Measurements from ENCODE around the gene RPL36AL. TPM values are rescaled to one million over a fixed set of nuclear protein-coding genes. Genes with fewer than 3 reads are reported as not detected.

RPL36AL gene
- total RNA-seq, 2 experiments from 2014 or later, result 257 to 306 TPM

DNA sequence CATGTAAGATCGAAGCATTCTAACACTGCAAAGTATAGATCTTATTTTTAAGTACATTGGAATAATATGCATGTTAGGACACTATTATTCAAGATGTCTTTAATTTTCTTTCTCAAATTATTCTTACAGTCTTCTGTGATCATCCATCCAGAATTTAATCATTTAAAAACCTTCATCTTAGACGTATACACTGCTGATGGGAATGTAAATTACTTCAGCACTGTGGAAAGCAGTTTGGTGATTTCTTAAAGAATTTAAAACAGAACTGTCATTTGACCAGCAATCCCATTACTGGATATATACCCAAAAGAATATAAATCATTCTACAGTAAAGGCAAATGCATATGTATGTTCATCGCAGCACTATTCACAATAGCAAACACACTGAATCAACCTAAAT is 31.0 kb downstream of the RPL36AL start:
- H3K27ac ChIP-seq (ENCODE audit: low read depth, low read length, poor library complexity, severe bottlenecking), result no peak overlapping the region
- TF ChIP-seq EZH2phosphoT487 (IDR thresholded peaks at IDR 0.05; ENCODE audit: borderline replicate concordance, low read depth, low read length), result no peak
- TF ChIP-seq, protein P1, sequence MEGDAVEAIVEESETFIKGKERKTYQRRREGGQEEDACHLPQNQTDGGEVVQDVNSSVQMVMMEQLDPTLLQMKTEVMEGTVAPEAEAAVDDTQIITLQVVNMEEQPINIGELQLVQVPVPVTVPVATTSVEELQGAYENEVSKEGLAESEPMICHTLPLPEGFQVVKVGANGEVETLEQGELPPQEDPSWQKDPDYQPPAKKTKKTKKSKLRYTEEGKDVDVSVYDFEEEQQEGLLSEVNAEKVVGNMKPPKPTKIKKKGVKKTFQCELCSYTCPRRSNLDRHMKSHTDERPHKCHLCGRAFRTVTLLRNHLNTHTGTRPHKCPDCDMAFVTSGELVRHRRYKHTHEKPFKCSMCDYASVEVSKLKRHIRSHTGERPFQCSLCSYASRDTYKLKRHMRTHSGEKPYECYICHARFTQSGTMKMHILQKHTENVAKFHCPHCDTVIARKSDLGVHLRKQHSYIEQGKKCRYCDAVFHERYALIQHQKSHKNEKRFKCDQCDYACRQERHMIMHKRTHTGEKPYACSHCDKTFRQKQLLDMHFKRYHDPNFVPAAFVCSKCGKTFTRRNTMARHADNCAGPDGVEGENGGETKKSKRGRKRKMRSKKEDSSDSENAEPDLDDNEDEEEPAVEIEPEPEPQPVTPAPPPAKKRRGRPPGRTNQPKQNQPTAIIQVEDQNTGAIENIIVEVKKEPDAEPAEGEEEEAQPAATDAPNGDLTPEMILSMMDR (conservative IDR thresholded peaks at IDR 0.05; ENCODE audit: low read length), result no peak
- no TSS peak for BruUV-seq (replicated peaks)
- CTCF ChIA-PET (ENCODE audit: unreplicated experiment), result no interaction called here
- H3K79me2 ChIP-seq (ENCODE audit: insufficient read depth, low read depth, low read length), result peaks cover 23% of the 10 kb centered on the region
- H3K9me2 ChIP-seq (ENCODE audit: insufficient read depth, low read length), result no peaks in the 10 kb centered on the region
- no peak overlapping the region for H2AFZ ChIP-seq (ENCODE audit: low read length)
- H3K4me2 ChIP-seq (ENCODE audit: low read length), result no peak overlapping the region
- H4K20me1 ChIP-seq (ENCODE audit: insufficient read depth, low read length), result peaks cover 10% of the 10 kb centered on the region
- POLR2A ChIA-PET, result interaction anchor here (3.4 kb wide), 1 partner anchor 9 kb away, joined by 28 read pairs; the partner anchor contains the start of gene LRR1
- no peak for DNase-seq (ENCODE audit: low spot score)
- H3K36me3 ChIP-seq (ENCODE audit: insufficient read depth, low read length), result peaks cover 18% of the 10 kb centered on the region
- no peaks in the 10 kb centered on the region for H3K9me3 ChIP-seq (ENCODE audit: low read length)
- H3K4me1 ChIP-seq (ENCODE audit: insufficient read depth, low read length, poor library complexity, severe bottlenecking), result peaks cover 30% of the 10 kb centered on the region
- no peak overlapping the region for H3K4me3 ChIP-seq (ENCODE audit: low read depth, low read length, poor library complexity, severe bottlenecking)
- intact Hi-C loops (cut with micrococcal nuclease; ENCODE audit: unreplicated experiment), result no loop called here

DNA sequence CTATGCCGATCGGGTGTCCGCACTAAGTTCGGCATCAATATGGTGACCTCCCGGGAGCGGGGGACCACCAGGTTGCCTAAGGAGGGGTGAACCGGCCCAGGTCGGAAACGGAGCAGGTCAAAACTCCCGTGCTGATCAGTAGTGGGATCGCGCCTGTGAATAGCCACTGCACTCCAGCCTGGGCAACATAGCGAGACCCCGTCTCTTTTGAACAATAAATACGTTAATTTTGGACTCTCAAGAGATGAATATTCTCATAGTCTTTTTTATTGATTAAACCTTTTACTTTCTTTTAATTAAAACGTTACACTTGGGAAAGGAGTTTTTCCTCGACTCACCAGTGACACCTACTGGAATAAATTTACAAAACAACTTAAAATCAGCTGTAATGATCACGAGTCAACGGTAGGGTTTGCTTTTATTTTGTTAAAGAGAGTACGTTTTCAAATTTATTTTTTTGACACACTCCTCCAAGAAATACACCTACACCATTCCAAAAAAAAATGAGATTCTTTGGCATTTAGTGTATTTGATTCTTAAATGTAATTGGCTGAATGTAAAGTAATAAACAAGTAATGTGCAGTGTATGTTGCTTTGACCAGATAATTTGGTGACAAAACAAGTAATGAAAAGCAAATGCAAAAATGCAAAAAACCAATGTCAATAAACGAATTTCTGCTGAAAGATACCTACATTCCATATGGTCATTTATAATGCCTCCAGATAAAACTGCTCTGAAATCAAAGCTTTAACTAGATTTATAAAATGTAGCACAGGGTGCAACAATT is 33.6 kb downstream of the RPL36AL start:
- Histone ChIP-seq H3K9me3 (ENCODE audit: low read length) (no peaks in the 10 kb centered on the region), H3K9me2 (ENCODE audit: insufficient read depth, low read length) (no peaks in the 10 kb centered on the region), H3K27ac (ENCODE audit: low read depth, low read length, poor library complexity, severe bottlenecking) (peak overlapping the region; percentile 74), H2AFZ (ENCODE audit: low read length) (peak overlapping the region; percentile 33), H3K79me2 (ENCODE audit: insufficient read depth, low read depth, low read length) (peaks cover 44% of the 10 kb centered on the region), H4K20me1 (ENCODE audit: insufficient read depth, low read length) (peaks cover 33% of the 10 kb centered on the region), H3K4me3 (ENCODE audit: low read depth, low read length, poor library complexity, severe bottlenecking) (peak overlapping the region; percentile 96), H3K4me2 (ENCODE audit: low read length) (peak overlapping the region; percentile 27), H3K36me3 (ENCODE audit: insufficient read depth, low read length) (peaks cover 43% of the 10 kb centered on the region), H3K4me1 (ENCODE audit: insufficient read depth, low read length, poor library complexity, severe bottlenecking) (peaks cover 38% of the 10 kb centered on the region)
- POLR2A ChIA-PET, result interaction anchor here (0.6 to 4.6 kb wide), 9 partner anchors 8 to 500 kb away, joined by 3 to 32 read pairs (median 3); partner anchors contain the start of genes LRR1, MGAT2 and RPL36AL
- intact Hi-C loops (cut with micrococcal nuclease; ENCODE audit: unreplicated experiment), result loop anchor here (1.0 kb wide), 2 partner anchors 9 to 33 kb away; partner anchors contain the start of genes MGAT2 and RPL36AL
- no peak for TF ChIP-seq EZH2phosphoT487 (IDR thresholded peaks at IDR 0.05; ENCODE audit: borderline replicate concordance, low read depth, low read length)
- TF ChIP-seq, protein P1 (conservative IDR thresholded peaks at IDR 0.05; ENCODE audit: low read length), result peak; percentile 99
- DNase-seq (ENCODE audit: low spot score), result peak; percentile 78
- BruUV-seq (replicated peaks), result no TSS peak
- CTCF ChIA-PET (ENCODE audit: unreplicated experiment), result interaction anchor here (0.9 to 1.2 kb wide), 2 partner anchors 8 to 33 kb away, joined by 3 to 5 read pairs; partner anchors contain the start of genes MGAT2 and RPL36AL
